Measurements from ENCODE around the gene PRUNE2. TPM values are rescaled to one million over a fixed set of nuclear protein-coding genes. Genes with fewer than 3 reads are reported as not detected.

Gene PRUNE2
- total RNA-seq, 4 donors from 2014 or later, result 67.6 to 105 (median 95.6) TPM

DNA sequence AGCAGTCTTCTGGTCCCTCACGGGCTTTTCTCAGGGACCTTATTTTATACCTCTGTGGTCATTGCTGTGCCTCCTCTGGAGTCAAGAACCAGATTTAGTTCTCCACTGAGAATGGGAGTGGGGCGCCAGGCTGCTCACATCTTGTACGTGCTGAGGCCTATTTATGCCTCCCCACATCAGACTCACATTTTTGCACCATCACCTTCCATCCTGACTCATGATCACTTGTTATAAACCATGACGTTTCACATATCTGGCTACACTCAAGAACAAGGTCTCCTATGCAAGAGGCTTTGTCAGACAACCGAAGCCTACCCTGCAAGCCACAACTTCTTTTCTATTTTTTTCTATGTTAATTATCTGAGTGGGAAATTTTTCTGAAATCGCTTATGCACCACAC lies 10.7 kb downstream of the PRUNE2 start:
- H3K9me3 ChIP-seq, result no peaks in the 10 kb centered on the region
- no peaks in the 10 kb centered on the region for H3K36me3 ChIP-seq
- TF ChIP-seq POLR2A (IDR thresholded peaks at IDR 0.05) (no peak), EP300 (IDR thresholded peaks at IDR 0.05; ENCODE audit: low read depth) (peak; percentile 79), POLR2AphosphoS5 (IDR thresholded peaks at IDR 0.05) (peak; percentile 16 to 82 (median 76))
- TF ChIP-seq, protein P1, sequence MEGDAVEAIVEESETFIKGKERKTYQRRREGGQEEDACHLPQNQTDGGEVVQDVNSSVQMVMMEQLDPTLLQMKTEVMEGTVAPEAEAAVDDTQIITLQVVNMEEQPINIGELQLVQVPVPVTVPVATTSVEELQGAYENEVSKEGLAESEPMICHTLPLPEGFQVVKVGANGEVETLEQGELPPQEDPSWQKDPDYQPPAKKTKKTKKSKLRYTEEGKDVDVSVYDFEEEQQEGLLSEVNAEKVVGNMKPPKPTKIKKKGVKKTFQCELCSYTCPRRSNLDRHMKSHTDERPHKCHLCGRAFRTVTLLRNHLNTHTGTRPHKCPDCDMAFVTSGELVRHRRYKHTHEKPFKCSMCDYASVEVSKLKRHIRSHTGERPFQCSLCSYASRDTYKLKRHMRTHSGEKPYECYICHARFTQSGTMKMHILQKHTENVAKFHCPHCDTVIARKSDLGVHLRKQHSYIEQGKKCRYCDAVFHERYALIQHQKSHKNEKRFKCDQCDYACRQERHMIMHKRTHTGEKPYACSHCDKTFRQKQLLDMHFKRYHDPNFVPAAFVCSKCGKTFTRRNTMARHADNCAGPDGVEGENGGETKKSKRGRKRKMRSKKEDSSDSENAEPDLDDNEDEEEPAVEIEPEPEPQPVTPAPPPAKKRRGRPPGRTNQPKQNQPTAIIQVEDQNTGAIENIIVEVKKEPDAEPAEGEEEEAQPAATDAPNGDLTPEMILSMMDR (IDR thresholded peaks at IDR 0.05), result no peak
- peak overlapping the region; percentile 53 to 91 (median 81) for H3K27ac ChIP-seq
- in situ Hi-C loops (cut with MboI; ENCODE audit: low pct_ligation_motif_present in 1 of 4, low pct_unique_long_range_greater_than_20kb in 1 of 4, low sequenced_read_pairs in 3 of 4), result no loop called here
- intact Hi-C loops (cut with DNase I; ENCODE audit: low total_unique reads), result no loop called here
- no peaks in the 10 kb centered on the region for H3K27me3 ChIP-seq
- no peak overlapping the region for H3K4me3 ChIP-seq
- WGBS, 2 donors (ENCODE audit: low coverage in 1 of 2), result 50 to 78% methylated on average over 6 of the region's 6 CpGs
- H3K4me1 ChIP-seq, result peaks cover 15 to 22% (median 18%) of the 10 kb centered on the region in 4 donors
- DNase-seq, result no peak

DNA sequence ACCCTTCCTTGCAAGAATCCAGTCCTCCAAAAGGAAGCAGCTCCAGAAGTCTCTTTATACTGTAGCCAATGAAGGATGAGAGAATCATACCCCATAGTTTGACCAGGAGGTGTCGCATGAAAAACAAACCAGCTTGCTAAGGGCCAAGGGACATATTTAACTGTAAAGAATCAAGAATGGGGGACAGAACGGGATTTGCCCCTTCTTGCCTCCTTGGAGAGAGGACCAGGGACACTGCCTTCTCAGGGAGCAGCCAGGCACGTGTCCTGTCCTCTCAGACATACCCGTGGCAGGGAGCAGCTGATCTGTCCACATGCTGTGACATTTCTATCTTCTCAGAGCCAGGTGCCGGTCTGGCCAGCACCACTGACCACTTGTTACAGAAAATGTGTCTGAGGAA lies 11.7 kb downstream of the PRUNE2 start:
- H3K27ac ChIP-seq, result peak overlapping the region; percentile 53 to 91 (median 81)
- H3K36me3 ChIP-seq, result no peaks in the 10 kb centered on the region
- H3K27me3 ChIP-seq, result no peaks in the 10 kb centered on the region
- WGBS, 2 donors (ENCODE audit: low coverage in 1 of 2), result 60% methylated on average over 5 of the region's 5 CpGs; no CpG with 5 or more reads in 1 of the 2 donors
- H3K4me3 ChIP-seq, result no peak overlapping the region
- H3K4me1 ChIP-seq, result peaks cover 15 to 22% (median 18%) of the 10 kb centered on the region in 4 donors
- no peaks in the 10 kb centered on the region for H3K9me3 ChIP-seq
- intact Hi-C loops (cut with DNase I; ENCODE audit: low total_unique reads), result no loop called here
- DNase-seq, result no peak
- in situ Hi-C loops (cut with MboI; ENCODE audit: low pct_ligation_motif_present in 1 of 4, low pct_unique_long_range_greater_than_20kb in 1 of 4, low sequenced_read_pairs in 3 of 4), result no loop called here
- TF ChIP-seq EP300 (IDR thresholded peaks at IDR 0.05; ENCODE audit: low read depth) (no peak), POLR2A (IDR thresholded peaks at IDR 0.05) (no peak), POLR2AphosphoS5 (IDR thresholded peaks at IDR 0.05) (no peak)
- TF ChIP-seq, protein P1 (IDR thresholded peaks at IDR 0.05), result no peak

DNA sequence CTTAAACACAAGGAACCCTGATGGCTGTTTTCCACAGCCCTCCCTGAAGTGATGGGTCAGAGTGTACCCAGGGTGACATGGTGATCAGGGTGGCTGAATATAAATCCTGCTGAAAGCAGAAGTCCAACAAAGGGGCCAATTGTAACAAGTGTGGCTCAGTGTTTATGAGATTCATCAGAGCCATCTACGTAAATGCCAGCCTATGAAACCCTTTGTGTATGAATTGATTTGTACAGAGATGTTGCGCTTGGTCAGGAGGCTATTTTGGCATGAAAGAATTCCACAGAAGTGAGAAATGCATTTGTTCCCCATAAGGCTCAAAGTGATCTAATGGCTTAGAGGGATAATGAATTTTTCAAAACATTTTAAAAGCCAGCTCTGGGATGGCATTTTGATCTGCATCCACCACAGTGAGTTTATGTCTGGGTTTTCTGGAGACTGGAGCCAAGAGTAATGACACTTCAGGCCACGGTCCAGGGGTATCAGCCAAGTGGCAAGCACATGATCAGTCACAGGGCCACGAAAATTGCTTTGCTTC lies 12.4 kb downstream of the PRUNE2 start:
- no peaks in the 10 kb centered on the region for H3K36me3 ChIP-seq
- H3K9me3 ChIP-seq, result no peaks in the 10 kb centered on the region
- in situ Hi-C loops (cut with MboI; ENCODE audit: low pct_ligation_motif_present in 1 of 4, low pct_unique_long_range_greater_than_20kb in 1 of 4, low sequenced_read_pairs in 3 of 4), result no loop called here
- WGBS, 2 donors (ENCODE audit: low coverage in 1 of 2), result 58 to 63% methylated on average over 2 to 4 of the region's 4 CpGs
- intact Hi-C loops (cut with DNase I; ENCODE audit: low total_unique reads), result no loop called here
- no peak for DNase-seq
- peak; percentile 58 to 70 (median 70) for TF ChIP-seq POLR2AphosphoS5 (IDR thresholded peaks at IDR 0.05)
- TF ChIP-seq, protein P1 (IDR thresholded peaks at IDR 0.05), result no peak
- TF ChIP-seq POLR2A (IDR thresholded peaks at IDR 0.05), result no peak
- TF ChIP-seq EP300 (IDR thresholded peaks at IDR 0.05; ENCODE audit: low read depth), result peak; percentile 88
- no peak overlapping the region for H3K4me3 ChIP-seq
- no peaks in the 10 kb centered on the region for H3K27me3 ChIP-seq
- H3K4me1 ChIP-seq, result peaks cover 15 to 20% (median 17%) of the 10 kb centered on the region in 4 donors
- H3K27ac ChIP-seq, result peak overlapping the region; percentile 53 to 91 (median 81)

DNA sequence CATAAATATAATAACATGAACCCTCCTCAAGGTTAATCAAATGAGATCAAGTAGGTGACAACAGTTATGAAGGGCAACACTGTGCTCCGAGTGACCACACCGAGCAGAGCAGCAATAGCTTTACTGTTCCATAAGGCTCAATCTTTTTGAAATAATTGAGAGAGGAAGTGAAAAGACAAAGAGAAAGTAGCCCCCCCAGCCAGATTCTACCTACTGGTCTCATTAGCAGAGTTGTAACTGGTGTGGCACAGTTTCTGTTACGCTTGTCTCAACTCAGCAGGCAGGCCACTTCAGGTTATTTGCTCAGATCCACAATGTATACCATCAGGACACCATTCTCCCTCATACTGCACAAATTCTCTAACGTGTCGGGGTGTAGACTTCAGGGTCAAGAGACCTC lies 14.0 kb downstream of the PRUNE2 start:
- in situ Hi-C loops (cut with MboI; ENCODE audit: low pct_ligation_motif_present in 1 of 4, low pct_unique_long_range_greater_than_20kb in 1 of 4, low sequenced_read_pairs in 3 of 4), result no loop called here
- H3K4me1 ChIP-seq, result peaks cover 5 to 22% (median 19%) of the 10 kb centered on the region in 4 donors
- no peak for DNase-seq
- WGBS, 2 donors (ENCODE audit: low coverage in 1 of 2), result 83 to 85% methylated on average over 2 to 5 of the region's 5 CpGs
- no peak overlapping the region for H3K4me3 ChIP-seq
- H3K27ac ChIP-seq, result peak overlapping the region in 3 of 4 donors; percentile 76 to 91 (median 86)
- no peaks in the 10 kb centered on the region for H3K9me3 ChIP-seq
- TF ChIP-seq, protein P1 (IDR thresholded peaks at IDR 0.05), result no peak
- no peak for TF ChIP-seq POLR2AphosphoS5 (IDR thresholded peaks at IDR 0.05)
- no peak for TF ChIP-seq POLR2A (IDR thresholded peaks at IDR 0.05)
- TF ChIP-seq EP300 (IDR thresholded peaks at IDR 0.05; ENCODE audit: low read depth), result no peak
- H3K36me3 ChIP-seq, result no peaks in the 10 kb centered on the region
- intact Hi-C loops (cut with DNase I; ENCODE audit: low total_unique reads), result no loop called here
- H3K27me3 ChIP-seq, result no peaks in the 10 kb centered on the region

Measured in transverse colon (tissue), 4 donors.